Tibial nerve (tissue), 3 donors: ENCODE measurements around the gene DBH.

Source experiments
- POLR2A ChIP-seq, 2 donors: fragments of 450-650 bp; IDR thresholded peaks; one replicate each; pipeline ENCODE4 v1.6.1; 2017; ENCODE audit warnings: antibody characterized with exemption in 2 of 2, mild to moderate bottlenecking in 2 of 2, moderate library complexity in 2 of 2
- TF ChIP-seq, protein P1 (sequence below), 5 experiments: fragments of 200-600 bp in 3 of 5; fragments of 450-650 bp in 2 of 5; sonication (generic) in 3 of 5; IDR thresholded peaks; one replicate each; pipeline ENCODE4 v1.5.1; 2016 to 2019; ENCODE audit warnings: antibody characterized with exemption in 5 of 5, mild to moderate bottlenecking in 3 of 5, moderate library complexity in 2 of 5

DNA sequence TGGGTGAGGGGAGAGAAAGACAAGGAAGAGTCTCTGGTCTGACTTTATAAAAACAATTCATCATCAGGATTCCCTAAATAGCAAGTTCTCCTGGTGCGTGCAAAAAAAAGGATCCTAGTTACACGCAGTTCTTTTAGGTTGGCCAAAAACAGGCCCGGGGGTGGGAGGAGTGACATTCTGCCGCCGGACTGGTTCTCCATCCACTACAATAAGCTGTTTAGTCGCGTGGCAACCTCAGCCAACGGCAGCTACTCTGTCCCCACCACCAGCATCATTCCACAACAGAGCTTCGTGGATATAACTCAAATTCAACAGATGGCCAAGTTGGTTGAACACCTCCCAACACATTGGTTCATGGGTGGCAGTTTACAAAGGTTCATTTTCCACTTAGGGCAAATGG lies 24.1 kb upstream of the DBH start:
- no peak for TF ChIP-seq POLR2A (IDR thresholded peaks at IDR 0.05)
- TF ChIP-seq, protein P1, sequence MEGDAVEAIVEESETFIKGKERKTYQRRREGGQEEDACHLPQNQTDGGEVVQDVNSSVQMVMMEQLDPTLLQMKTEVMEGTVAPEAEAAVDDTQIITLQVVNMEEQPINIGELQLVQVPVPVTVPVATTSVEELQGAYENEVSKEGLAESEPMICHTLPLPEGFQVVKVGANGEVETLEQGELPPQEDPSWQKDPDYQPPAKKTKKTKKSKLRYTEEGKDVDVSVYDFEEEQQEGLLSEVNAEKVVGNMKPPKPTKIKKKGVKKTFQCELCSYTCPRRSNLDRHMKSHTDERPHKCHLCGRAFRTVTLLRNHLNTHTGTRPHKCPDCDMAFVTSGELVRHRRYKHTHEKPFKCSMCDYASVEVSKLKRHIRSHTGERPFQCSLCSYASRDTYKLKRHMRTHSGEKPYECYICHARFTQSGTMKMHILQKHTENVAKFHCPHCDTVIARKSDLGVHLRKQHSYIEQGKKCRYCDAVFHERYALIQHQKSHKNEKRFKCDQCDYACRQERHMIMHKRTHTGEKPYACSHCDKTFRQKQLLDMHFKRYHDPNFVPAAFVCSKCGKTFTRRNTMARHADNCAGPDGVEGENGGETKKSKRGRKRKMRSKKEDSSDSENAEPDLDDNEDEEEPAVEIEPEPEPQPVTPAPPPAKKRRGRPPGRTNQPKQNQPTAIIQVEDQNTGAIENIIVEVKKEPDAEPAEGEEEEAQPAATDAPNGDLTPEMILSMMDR (IDR thresholded peaks at IDR 0.05), result no peak
